HG03520 (cell line): ENCODE data around the gene CXXC5.
"Not testable (repeated sequence)": the region's sequence is repeated elsewhere in the genome, so short reads cannot be mapped to it uniquely, and the experiment has no call there.

Experiments used
- ATAC-seq: cut with Tn5 transposase; IDR thresholded peaks from one replicate; pipeline ENCODE4 v1.9.1; 2021; ENCODE audit warnings: mild to moderate bottlenecking, moderate library complexity; ENCODE audit not compliant: unreplicated experiment

CXXC5 gene

DNA sequence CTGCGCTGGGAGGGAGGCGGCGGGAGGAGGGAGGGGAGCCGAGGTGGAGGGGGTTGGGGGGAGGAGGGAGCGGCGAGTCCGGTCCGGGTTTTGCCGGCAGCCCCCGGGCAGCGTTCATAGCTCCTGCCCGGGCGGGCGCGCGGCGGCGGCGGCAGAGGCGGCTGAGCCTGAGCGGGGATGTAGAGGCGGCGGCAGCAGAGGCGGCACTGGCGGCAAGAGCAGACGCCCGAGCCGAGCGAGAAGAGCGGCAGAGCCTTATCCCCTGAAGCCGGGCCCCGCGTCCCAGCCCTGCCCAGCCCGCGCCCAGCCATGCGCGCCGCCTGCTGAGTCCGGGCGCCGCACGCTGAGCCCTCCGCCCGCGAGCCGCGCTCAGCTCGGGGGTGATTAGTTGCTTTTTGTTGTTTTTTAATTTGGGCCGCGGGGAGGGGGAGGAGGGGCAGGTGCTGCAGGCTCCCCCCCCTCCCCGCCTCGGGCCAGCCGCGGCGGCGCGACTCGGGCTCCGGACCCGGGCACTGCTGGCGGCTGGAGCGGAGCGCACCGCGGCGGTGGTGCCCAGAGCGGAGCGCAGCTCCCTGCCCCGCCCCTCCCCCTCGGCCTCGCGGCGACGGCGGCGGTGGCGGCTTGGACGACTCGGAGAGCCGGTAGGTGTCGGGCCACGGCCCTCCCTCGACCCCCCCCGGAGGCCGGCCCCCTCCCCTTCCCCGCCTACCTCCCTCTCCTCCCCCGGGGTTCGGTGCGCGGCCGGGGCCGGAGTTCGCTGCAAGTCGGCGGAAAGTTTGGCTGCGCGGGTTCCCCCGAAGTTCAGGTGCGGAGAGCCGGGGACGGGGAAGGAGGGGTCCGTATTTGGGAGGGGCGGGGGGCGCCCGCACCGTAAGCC, at the start of gene CXXC5:
Gene CXXC5 (plus strand): TSS at position 145 of the 877 bp plus-strand sequence. CDS start 32,175 bp downstream, outside the sequence.
- peak; percentile 21 for ATAC-seq

DNA sequence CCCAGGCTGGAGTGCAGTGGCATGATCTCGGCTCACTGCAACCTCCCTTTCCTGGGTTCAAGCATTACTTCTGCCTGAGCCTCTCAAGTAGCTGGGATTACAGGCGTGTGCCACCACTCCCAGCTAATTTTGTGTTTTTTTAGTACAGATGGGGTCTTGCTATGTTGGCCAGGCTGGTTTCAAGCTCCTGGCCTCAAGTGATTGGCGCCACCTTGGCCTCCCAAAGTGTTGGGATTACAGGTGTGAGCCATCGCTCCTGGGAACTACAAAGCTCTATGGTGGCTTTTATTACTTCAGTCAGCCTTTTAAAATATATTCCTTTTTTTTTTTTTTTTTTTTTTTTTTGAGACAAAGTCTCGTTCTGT, 49.6 kb upstream of the CXXC5 start:
- not testable (repeated sequence) for ATAC-seq

DNA sequence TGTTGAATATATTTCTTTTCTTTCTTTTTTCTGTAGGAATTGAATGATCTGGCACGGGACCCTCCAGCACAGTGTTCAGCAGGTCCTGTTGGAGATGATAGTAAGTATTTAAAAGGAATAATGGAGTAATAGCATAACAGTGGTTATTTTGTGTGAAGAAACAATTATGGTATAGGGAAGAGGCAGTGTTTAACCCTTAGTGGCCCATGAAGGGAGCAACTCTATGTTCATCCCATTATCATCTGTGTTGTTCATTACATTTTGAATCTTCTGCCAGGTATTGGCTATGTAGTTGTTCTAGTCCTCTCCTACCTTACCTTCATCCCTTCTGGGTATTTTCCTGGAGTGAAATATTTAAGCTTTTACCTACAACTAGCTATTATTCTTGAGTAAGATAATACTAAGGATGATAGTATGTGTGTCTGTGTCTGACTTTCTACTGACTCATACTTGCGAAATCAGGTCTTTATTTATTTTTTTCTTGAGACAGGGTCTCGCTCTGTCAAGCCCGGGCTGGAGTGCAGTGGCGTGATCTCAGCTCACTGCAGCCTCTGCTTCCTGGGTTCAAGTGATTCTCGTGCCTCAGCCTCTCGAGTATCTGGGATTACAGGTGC, 47.7 kb upstream of the CXXC5 start:
- no peak for ATAC-seq

DNA sequence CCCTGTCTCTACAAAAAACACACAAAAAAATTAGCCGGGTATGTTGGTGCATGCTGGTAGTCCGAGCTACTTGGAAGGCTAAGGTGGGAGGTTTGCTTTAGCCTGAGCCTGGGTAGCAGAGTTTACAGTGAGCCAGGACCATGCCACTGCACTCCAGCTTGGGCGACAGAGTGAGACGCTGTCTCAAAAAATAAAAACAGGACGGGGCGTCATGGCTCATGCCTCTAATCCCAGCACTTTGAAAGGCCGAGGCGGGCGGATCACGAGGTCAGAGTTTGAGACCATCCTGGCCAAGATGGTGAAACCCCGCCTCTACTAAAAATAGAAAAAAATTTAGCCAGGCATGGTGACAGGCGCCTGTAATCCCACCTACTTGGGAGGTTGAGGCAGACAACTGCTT, 46.7 kb upstream of the CXXC5 start:
- no peak for ATAC-seq

DNA sequence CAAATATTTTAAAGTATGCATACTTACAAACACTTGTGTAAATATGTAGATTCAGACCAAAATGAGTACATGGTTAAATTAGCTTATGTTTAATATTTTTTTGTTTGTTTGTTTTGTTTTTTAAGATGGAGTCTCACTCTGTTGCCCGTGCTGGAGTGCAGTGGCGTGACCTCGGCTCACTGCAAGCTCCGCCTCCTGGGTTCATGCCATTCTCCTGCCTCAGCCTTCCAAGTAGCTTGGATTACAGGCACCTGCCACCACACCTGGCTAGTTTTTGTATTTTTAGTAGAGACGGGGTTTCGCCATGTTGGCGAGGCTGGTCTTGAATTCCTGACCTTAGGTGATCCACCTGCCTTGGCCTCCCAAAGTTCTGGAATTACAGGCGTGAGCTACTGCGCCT, 46.2 kb upstream of the CXXC5 start:
- not testable (repeated sequence) for ATAC-seq

DNA sequence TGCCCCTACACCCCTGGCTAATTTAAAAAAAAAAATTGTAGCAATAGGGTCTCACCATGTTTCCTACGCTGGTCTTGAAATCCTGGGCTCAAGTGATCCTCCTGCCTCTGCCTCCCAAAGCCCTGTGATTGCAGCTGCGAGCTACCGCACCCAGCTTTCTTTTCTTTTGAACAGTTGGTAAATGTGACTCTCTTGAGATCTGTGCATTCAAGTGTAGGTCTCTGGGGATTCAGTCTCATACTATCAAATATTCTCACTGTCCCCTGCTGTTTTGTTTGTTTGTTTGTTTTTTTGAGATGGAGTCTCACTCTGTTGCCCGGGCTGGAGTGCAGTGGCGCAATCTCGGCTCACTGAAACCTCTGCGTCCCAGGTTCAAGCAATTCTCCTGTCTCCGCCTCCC, 42.3 kb upstream of the CXXC5 start:
- ATAC-seq, result no peak

DNA sequence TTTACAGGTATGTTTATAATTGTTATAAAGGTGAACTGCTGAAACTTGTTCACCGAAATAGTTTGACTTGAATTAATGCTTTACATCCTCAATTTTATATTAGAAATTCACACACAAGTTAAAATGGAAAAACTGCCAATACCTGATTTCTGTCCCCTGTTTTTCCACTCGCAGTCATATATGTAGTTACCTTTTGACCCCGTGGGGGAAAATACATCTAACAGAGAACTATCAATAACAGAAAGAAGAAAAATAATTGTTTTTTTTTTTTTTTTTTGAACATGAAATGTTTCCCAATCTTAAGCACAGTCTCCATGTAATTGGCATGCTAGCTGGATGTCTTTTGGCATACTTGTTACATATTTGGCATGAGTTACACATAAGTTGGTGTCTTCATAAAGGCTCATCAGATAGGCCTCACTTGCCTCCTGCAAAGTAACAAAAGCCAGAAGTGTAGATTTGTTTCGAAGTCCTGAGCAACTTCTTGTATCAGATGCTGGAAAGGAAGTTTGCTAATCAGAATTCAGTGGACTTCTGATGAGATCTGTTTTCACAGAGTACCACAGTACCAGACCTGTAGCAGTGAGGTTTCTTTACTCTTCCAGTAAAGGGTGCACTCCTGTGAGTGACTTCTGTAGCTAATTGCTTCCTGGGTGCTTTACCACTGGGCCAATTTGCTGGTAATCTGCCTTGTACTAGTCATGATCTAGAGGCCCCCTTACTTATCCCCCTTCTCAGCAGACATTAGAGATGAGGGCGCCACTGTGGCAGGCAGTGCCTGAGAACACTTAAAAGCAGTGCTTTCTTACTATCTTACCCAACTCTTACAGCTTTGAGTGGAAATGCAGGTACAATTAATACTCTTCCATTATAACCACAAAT, 36.2 kb upstream of the CXXC5 start:
- ATAC-seq, result no peak

DNA sequence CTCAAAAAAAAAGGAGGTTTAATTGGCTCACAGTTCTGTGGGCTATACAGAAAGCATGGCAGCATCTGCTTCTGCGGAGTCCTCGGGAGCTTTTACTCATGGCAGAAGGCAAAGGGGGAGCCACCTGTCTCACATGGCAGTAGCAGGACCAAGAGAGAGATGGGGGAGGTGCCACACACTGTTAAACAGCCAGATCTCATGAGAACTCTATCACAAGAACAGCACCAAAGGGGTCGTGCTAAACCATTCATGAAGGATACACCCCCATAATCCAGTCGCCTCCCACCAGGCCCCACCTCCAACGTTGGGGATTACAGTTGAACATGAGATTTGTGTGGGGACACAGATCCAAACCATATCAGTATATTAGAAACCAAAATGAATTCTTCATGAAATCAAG, 28.3 kb upstream of the CXXC5 start:
- no peak for ATAC-seq

DNA sequence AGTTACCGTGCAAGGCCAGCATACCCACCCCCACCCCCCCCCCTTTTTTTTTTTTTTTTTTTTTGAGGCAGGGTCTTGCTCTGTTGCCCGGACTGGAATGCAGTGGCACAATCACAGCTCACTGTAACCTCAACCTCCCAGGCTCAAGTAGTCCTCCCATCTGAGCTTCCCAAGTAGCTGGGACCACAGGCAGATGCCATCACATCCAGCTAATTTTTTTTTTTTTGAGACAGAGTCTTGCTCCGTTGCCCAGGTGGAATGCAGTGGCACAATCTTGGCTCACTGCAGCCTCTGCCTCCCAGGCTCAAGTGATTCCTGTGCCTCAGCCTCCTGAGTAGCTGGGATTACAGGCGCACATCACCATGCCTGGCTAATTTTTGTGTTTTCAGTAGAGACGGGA, 22.8 kb upstream of the CXXC5 start:
- ATAC-seq, result not testable (repeated sequence)

- no peak for ATAC-seq
These were observed 17.3 kb upstream of the CXXC5 start for GRCh38 chr5:139630855-139631254.

- no peak for ATAC-seq
These were observed 16.5 kb upstream of the CXXC5 start for GRCh38 chr5:139631520-139632165.

GRCh38 chr5:139633295-139634027, 14.7 kb upstream of the CXXC5 start:
- no peak for ATAC-seq

DNA sequence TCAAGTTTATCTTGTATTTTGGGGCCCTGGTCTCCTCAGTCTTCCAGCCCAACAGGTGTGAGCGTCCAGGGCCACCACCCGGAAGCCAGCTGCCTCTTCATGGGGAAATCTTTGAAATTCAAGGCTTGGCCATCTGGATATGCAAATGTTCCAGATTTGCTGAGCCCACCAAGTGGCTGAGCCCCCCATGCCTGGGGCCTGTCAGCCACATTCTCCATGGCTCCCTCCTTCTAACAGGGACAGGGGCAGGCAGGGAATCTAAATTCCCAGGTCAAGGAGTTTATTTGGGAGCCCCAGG, 14.2 kb upstream of the CXXC5 start:
- no peak for ATAC-seq

GRCh38 chr5:139634541-139634940, 13.6 kb upstream of the CXXC5 start:
- no peak for ATAC-seq

DNA sequence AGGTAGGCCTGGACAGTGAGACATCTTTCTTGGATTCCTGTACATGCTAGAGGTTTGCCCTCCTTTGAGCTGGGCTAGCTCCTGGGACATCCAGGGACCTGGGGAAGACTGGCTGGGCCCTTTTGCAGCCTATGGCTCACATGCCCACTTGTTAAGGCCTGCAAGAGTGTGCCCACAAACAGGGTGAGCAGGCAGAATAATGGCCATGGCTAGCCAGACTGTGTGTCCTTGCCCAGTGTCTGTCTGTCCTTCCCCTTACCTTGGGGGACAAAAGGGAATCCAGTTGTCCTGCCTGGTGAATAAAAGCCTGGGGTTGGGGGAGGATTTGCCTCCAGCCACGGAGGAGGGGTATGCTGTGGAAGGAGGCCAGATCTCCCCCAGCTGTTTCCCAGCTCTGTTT, 13.0 kb upstream of the CXXC5 start:
- no peak for ATAC-seq

DNA sequence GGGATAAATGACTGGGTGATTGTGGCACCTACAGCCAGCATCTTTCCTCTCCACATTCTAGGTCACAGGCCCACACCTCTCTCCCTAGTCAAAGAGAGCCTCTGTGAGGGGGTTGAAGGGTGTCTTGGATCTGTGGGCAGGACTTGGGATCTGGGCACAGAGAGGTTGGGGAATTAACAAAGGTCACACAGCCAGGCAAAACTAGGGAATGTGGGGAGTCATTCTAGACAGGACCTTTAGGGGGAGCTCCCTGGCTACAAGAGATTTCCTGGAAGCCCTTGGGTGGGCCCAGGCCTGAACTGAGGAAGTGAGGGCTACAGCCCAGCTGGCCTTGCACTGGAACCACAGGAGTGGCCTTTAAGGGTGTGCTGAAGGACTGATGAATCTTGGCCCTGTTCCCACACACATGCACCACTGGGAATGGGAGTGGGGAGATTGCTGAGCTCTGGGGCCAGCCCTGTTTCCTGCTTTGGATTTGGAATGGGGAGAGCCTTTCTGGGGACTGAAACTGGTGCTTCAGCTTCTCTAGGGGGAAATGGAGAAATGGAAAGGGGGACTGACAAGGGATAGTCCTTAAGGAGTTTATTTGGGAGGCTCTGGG, 12.4 kb upstream of the CXXC5 start:
- ATAC-seq, result no peak

DNA sequence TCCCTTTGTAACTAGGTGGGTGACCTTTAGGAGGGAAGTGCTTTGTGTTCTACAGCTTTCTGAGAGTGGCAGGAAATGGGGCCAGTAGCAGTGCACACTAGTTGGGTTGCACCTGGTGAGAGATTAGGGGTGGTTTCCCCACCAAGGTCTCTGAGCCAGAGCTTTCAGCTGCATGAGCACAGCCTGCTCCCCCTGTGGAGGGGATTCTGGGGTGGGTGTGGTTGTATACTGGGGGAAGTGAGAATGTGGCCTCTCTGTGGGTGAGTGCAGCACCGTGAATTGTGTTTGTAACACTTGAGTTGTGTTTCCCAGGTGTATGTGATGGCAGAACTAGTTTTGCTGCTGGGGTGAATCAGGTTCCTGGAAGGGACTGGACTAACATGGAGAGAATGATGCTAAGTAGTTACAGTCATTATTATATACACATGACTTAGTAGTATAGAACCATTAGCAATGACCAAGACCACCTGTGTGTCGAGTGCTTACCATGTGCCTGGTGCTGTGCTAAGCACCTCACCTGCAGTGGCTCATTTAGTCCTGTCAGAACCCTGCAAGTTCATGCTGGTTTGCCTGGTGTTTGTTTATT, 11.8 kb upstream of the CXXC5 start:
- peak; percentile 63 for ATAC-seq

DNA sequence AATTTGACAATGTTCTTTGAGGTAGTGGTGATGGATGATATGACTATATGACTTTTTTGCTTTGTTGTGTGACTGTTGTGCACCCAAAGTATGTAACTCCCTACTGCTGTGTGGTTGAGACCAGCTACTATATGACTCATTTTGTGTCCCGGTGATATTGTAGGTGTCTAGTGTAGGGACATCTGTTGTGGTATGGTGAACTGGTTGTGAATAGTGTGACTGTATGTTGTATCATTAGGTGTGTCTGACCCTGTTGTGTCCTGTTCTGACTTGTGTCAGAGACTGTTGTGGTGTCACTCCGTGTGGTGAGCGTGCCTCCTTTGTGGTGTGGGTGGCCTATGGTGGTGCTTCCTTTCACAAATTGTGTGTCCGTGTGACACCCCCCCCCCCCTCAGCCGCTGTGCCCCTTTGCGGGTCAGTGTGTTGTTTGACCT, 11.2 kb upstream of the CXXC5 start:
- ATAC-seq, result no peak

GRCh38 chr5:139637438-139638089, 10.6 kb upstream of the CXXC5 start:
- no peak for ATAC-seq
